Measurements from ENCODE around the gene SULT2A1.
A peak's percentile ranks its signal among the peaks of the same experiment; 100 is the strongest.
"Not testable (repeated sequence)": the region's sequence is repeated elsewhere in the genome, so short reads cannot be mapped to it uniquely, and the experiment has no call there.

Gene SULT2A1, protein sequence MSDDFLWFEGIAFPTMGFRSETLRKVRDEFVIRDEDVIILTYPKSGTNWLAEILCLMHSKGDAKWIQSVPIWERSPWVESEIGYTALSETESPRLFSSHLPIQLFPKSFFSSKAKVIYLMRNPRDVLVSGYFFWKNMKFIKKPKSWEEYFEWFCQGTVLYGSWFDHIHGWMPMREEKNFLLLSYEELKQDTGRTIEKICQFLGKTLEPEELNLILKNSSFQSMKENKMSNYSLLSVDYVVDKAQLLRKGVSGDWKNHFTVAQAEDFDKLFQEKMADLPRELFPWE

DNA sequence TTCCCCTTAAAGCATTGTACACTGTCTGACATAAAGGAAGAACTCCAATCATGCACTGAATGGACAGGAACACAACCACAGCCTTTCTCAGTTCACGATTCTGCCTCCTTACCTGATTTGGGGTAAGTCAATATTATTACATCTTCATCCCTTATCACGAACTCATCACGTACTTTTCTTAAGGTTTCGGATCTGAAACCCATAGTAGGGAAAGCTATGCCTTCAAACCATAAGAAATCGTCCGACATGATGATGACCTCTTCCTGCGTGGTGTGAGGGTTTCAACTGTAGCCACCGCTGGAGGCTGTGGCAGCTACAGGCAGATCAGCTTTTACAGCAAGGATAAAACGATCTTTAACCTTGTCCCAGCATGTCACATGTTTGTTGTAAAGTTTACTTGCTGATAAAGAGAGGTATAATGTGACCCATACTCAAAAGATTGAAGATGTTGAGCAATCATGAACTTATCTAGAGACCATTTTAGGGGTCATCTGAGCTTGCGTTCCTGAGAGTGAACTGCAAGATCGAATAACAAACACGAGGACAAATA, at the start of gene SULT2A1:
Gene SULT2A1, minus strand, starts transcription at position 306 of the 550 bp plus-strand sequence. Its CDS starts 58 bp downstream, at position 248.
- TF ChIP-seq, protein P1, sequence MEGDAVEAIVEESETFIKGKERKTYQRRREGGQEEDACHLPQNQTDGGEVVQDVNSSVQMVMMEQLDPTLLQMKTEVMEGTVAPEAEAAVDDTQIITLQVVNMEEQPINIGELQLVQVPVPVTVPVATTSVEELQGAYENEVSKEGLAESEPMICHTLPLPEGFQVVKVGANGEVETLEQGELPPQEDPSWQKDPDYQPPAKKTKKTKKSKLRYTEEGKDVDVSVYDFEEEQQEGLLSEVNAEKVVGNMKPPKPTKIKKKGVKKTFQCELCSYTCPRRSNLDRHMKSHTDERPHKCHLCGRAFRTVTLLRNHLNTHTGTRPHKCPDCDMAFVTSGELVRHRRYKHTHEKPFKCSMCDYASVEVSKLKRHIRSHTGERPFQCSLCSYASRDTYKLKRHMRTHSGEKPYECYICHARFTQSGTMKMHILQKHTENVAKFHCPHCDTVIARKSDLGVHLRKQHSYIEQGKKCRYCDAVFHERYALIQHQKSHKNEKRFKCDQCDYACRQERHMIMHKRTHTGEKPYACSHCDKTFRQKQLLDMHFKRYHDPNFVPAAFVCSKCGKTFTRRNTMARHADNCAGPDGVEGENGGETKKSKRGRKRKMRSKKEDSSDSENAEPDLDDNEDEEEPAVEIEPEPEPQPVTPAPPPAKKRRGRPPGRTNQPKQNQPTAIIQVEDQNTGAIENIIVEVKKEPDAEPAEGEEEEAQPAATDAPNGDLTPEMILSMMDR (IDR thresholded peaks at IDR 0.05; ENCODE audit: control extremely low read depth, extremely low read depth, low read depth, missing control alignments), result no peak
- POLR2A ChIA-PET, result no interaction called here
- CTCF ChIA-PET, result no interaction called here
- DNase-seq (ENCODE audit: extremely low spot score), result no peak

DNA sequence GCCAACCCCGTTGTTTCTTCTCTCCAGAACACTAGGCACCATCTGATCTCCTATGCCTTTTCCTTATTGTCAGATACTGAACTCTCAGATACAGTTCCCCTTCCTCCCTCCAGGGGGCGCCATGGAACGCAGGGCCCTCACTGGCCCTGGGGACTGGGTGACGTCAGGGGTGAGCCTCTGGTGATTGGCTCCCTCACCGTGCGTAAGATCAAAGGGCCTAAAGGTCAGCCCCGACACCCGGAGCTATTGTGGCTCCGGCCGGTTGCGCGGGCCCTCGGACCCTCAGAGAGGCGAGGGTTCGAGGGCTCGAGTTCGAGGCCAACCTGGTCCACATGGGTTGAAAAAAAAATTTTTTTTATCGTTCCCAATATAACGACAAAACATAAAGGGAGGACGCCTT, 42.5 kb upstream of the SULT2A1 start:
- POLR2A ChIA-PET; DNase-seq (ENCODE audit: extremely low spot score); CTCF ChIA-PET: not testable (repeated sequence)

DNA sequence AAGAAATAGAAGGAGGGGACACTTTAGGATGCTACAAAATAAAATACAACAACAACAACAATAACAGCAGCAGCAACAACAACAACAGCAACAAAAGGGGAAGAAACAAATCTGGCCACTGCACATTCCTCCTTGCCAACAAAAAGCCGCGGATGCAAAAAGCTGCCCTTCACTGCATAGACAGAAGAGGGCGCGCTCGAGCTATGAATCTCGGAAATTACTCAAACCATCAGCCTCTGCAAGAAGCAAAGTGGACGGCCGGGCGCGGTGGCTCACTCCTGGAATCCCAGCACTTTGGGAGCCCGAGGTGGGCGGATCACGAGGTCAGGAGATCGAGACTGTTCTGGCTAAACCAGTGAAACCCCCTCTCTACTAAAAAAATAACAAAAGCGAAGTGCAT, 34.0 kb upstream of the SULT2A1 start:
- CTCF ChIA-PET; POLR2A ChIA-PET; DNase-seq (ENCODE audit: extremely low spot score): not testable (repeated sequence)

DNA sequence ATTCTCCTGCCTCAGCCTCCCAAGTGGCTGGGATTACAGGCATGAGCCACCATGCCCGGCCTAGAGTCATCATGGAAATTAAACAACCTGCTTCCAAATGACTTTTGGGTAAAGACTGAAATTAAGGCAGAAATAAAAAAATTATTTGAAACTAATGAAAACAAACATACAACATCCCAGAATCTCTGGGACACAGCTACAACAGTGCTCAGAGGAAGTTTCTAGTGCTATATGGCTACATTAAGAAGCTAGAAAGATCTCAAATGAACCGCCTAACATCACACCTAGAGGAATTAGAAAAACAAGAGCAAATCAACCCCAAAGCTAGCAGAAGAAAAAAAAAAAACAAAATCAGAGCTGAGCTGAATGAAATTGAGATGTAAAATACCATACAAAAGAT, 24.1 kb upstream of the SULT2A1 start:
- DNase-seq (ENCODE audit: extremely low spot score); CTCF ChIA-PET; POLR2A ChIA-PET: not testable (repeated sequence)

DNA sequence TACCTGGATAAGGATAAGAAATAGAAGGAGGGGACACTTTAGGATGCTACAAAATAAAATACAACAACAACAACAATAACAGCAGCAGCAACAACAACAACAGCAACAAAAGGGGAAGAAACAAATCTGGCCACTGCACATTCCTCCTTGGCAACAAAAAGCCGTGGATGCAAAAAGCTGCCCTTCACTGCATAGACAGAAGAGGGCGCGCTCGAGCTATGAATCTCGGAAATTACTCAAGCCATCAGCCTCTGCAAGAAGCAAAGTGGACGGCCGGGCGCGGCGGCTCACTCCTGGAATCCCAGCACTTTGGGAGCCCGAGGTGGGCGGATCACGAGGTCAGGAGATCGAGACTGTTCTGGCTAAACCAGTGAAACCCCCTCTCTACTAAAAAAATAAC, 23.2 kb upstream of the SULT2A1 start:
- DNase-seq (ENCODE audit: extremely low spot score); POLR2A ChIA-PET: not testable (repeated sequence)

DNA sequence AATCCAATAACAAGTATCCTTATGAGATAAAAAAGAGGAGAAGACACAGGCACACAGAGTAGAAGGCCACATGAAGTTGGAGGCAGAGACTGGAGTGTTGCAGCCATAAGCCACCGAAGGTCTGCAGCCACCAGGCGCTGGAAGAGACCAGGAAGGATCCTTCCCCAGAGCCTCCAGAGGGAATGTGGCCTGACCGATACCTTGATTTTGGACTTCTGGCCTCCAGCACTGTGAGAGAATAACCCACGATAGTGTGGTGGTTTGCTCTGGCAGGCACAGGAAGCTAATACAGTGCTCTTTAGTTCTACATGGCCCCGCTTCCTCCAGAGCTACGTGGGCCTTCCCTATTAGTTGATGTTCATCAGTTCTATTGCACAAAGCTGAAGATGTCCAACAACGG, 15.3 kb upstream of the SULT2A1 start:
- CTCF ChIA-PET, result interaction anchor here (1.3 kb wide), 1 partner anchor 62 kb away, joined by 3 read pairs; no protein-coding TSS in a partner anchor
- DNase-seq (ENCODE audit: extremely low spot score), result no peak
- POLR2A ChIA-PET, result no interaction called here
- TF ChIP-seq, protein P1 (IDR thresholded peaks at IDR 0.05; ENCODE audit: control extremely low read depth, extremely low read depth, low read depth, missing control alignments), result no peak

More for the DNA sequence above, 23.2 kb upstream of the SULT2A1 start:
- TF ChIP-seq, protein P1 (IDR thresholded peaks at IDR 0.05; ENCODE audit: control extremely low read depth, extremely low read depth, low read depth, missing control alignments), result peak; percentile 51
- CTCF ChIA-PET, result not testable (repeated sequence)

DNA sequence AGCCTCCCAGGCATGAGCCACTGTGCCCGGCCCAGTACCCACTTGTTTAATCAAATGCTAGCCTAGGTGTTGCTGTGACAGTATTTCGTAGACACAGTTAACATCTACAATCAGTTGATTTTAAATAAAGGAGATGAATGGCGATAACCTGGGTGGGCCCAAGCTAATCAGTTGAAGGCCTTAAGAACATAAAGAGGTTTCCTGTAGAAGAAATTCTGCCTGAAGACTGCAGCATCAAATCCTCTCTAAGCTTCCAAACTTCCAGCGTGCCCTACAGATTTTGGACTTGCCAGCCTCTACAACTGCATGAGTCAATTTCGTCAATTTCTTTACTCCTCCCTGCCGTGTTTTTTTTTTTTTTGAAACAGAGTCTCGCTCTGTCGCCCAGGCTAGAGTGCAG, 13.2 kb upstream of the SULT2A1 start:
- no peak for DNase-seq (ENCODE audit: extremely low spot score)
- ChIA-PET POLR2A (no interaction called here), CTCF (interaction anchor here (2.0 kb wide), 1 partner anchor 30 kb away, joined by 4 read pairs; no protein-coding TSS in a partner anchor)
- TF ChIP-seq, protein P1 (IDR thresholded peaks at IDR 0.05; ENCODE audit: control extremely low read depth, extremely low read depth, low read depth, missing control alignments), result no peak

DNA sequence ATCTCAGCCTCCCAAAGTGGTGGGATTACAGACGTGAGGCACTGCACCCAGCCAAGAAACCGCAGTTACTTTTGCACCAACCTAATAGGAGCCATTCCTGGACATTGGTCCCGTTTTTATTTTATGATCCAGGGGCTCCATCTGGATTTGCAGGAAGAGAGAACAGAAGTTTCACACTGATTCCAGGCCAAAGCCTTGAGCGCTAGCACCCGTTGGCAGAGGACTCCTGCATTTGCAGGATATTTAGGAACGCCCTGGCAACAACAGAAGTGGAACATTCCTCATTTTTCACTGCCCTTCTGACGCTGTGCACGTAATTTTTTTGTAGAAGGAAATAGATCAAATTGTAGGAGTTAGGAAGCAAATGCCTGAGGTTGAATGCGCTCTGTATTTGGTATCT, 11.7 kb upstream of the SULT2A1 start:
- CTCF ChIA-PET, result no interaction called here
- no peak for DNase-seq (ENCODE audit: extremely low spot score)
- POLR2A ChIA-PET, result no interaction called here
- TF ChIP-seq, protein P1 (IDR thresholded peaks at IDR 0.05; ENCODE audit: control extremely low read depth, extremely low read depth, low read depth, missing control alignments), result no peak

Data from GM10248 (cell line).